T-cell (primary cell): ENCODE data around the gene IQCM. TPM values are rescaled to one million over a fixed set of nuclear protein-coding genes. Genes with fewer than 3 reads are reported as not detected.

ENCODE experiments used
- ATAC-seq, 4 experiments: fragments of 200-7000 bp in 3 of 4; fragments of 150-1000 bp in 1 of 4; cut with Tn5 transposase; replicated peaks in 1 of 4; 1 replicate in 3 of 4; 2 replicates in 1 of 4; pipeline ENCODE4 v1.10.0; 2021; ENCODE audit warnings: moderate library complexity in 3 of 4, mild to moderate bottlenecking in 2 of 4, moderate number of reproducible peaks in 1 of 4
- CTCF ChIA-PET, 2 donors: fragments of 300-600 bp; sonication (Branson Sonifier 250); formaldehyde crosslinking; loops; one replicate each; lab custom pipeline; 2022; ENCODE audit warnings: antibody characterized with exemption in 2 of 2; lab: Charles Lee
- POLR2A ChIA-PET, 2 donors: fragments of 300-600 bp; sonication (Branson Sonifier 250); formaldehyde crosslinking; loops; one replicate each; lab custom pipeline; 2022; ENCODE audit warnings: antibody characterized with exemption in 2 of 2; lab: Charles Lee
- DNase-seq, 35 experiments: peaks; one replicate each; pipeline versions ENCODE4 v3.0.0 to v3.0.0-alpha.2; 2013 to 2023
- H3K27ac ChIP-seq: one replicate; pipeline ENCODE4 v1.5.1; 2013; ENCODE audit warnings: low read length
- H3K27me3 ChIP-seq, 2 experiments: replicated peaks in 1 of 2; 1 replicate in 1 of 2; 2 replicates in 1 of 2; pipeline versions ENCODE4 v1.6.1 to v1.7.0; 2013; ENCODE audit warnings: low read length in 1 of 2, mixed read lengths in 1 of 2; ENCODE audit not compliant: control insufficient read depth in 2 of 2, insufficient read depth in 2 of 2; ENCODE audit errors: extremely low read depth in 1 of 2
- H3K36me3 ChIP-seq, 2 donors: 1 replicate in 1 of 2; 2 replicates in 1 of 2; pipeline versions ENCODE4 v1.6.1 to v1.7.0; 2013; ENCODE audit warnings: low read length in 1 of 2; ENCODE audit not compliant: control insufficient read depth in 2 of 2, insufficient read depth in 1 of 2; ENCODE audit errors: extremely low read depth in 1 of 2
- H3K4me1 ChIP-seq, 2 experiments: 1 replicate in 1 of 2; 2 replicates in 1 of 2; pipeline versions ENCODE4 v1.6.1 to v1.7.0; 2013; ENCODE audit warnings: low read length in 2 of 2, mixed read lengths in 1 of 2; ENCODE audit not compliant: insufficient read depth in 2 of 2, control insufficient read depth in 1 of 2; ENCODE audit errors: extremely low read depth in 1 of 2
- H3K4me3 ChIP-seq, 2 donors: 1 replicate in 1 of 2; 2 replicates in 1 of 2; pipeline versions ENCODE4 v1.5.1 to v1.7.0; 2013; ENCODE audit warnings: mild to moderate bottlenecking in 2 of 2, low read length in 1 of 2, moderate library complexity in 1 of 2; ENCODE audit not compliant: control insufficient read depth in 1 of 2; ENCODE audit errors: extremely low read depth in 1 of 2
- H3K9me3 ChIP-seq: 2 replicates; pipeline ENCODE4 v1.7.0; 2013
- H3K27ac Mint-ChIP-seq, 2 donors: one replicate each; pipeline ENCODE4 v1.8.0; 2020 to 2021; ENCODE audit warnings: mild to moderate bottlenecking in 2 of 2, mixed read lengths in 2 of 2
- H3K27me3 Mint-ChIP-seq, 2 donors: one replicate each; pipeline ENCODE4 v1.8.0; 2021 to 2022; ENCODE audit warnings: mixed read lengths in 2 of 2
- H3K36me3 Mint-ChIP-seq: one replicate; pipeline ENCODE4 v1.8.0; 2021; ENCODE audit warnings: mixed read lengths
- H3K4me1 Mint-ChIP-seq, 3 donors: one replicate each; pipeline ENCODE4 v1.8.0; 2020 to 2022; ENCODE audit warnings: mixed read lengths in 3 of 3, mild to moderate bottlenecking in 1 of 3
- H3K4me3 Mint-ChIP-seq, 3 donors: one replicate each; pipeline ENCODE4 v1.8.0; 2020 to 2022; ENCODE audit warnings: mild to moderate bottlenecking in 3 of 3, mixed read lengths in 3 of 3, moderate library complexity in 3 of 3
- H3K9me3 Mint-ChIP-seq, 3 donors: one replicate each; pipeline ENCODE4 v1.8.0; 2020 to 2022; ENCODE audit warnings: mixed read lengths in 3 of 3
- WGBS: methylation state at CpG from one replicate; pipeline ENCODE4 v1.1.5; 2013; ENCODE audit warnings: missing lambda C conversion rate; ENCODE audit not compliant: insufficient coverage; 5-methylcytosine and 5-hydroxymethylcytosine counted together
- total RNA-seq, 35 experiments: library from RNA in 6 of 35; stranded (reverse) in 6 of 35; fragments of 120-200 nt in 1 of 35; gene quantifications; one replicate each; pipeline versions ENCODE4 v1.2.1 to v1.2.4 and lab custom pipeline; 2013 to 2026

Gene IQCM
- total RNA-seq, 5 donors from 2014 or later (not counting 1 experiment from before 2014, with no cell fraction given): not detected

GRCh38 chr4:149785696-149786431 is 29.8 kb downstream of the IQCM start:
- WGBS: no CpG with 5 or more reads among the region's 1 CpG
- no peak overlapping the region for H3K27ac Mint-ChIP-seq
- Histone ChIP-seq H3K4me1 (no peaks in the 10 kb centered on the region), H3K4me3 (no peak overlapping the region), H3K27me3 (no peaks in the 10 kb centered on the region), H3K27ac (no peak overlapping the region), H3K9me3 (no peaks in the 10 kb centered on the region), H3K36me3 (no peaks in the 10 kb centered on the region)
- DNase-seq: no peak
- H3K4me1 Mint-ChIP-seq: no peaks in the 10 kb centered on the region
- peaks cover 0 to 15% (median 7%) of the 10 kb centered on the region in 3 donors for H3K9me3 Mint-ChIP-seq
- no peaks in the 10 kb centered on the region for H3K27me3 Mint-ChIP-seq
- ChIA-PET CTCF (no interaction called here), POLR2A (no interaction called here)
- H3K4me3 Mint-ChIP-seq: no peak overlapping the region
- H3K36me3 Mint-ChIP-seq: no peaks in the 10 kb centered on the region
- no peak for ATAC-seq

GRCh38 chr4:149784018-149784417 is 31.6 kb downstream of the IQCM start:
- WGBS: 100% methylated on average over 1 of the region's 2 CpGs
- no peak for ATAC-seq

GRCh38 chr4:149781150-149781549 is 34.5 kb downstream of the IQCM start:
- Histone ChIP-seq H3K4me3 (no peak overlapping the region), H3K4me1 (no peaks in the 10 kb centered on the region), H3K36me3 (no peaks in the 10 kb centered on the region), H3K9me3 (no peaks in the 10 kb centered on the region), H3K27ac (no peak overlapping the region), H3K27me3 (no peaks in the 10 kb centered on the region)
- Mint-ChIP-seq H3K36me3 (no peaks in the 10 kb centered on the region), H3K4me1 (no peaks in the 10 kb centered on the region), H3K9me3 (peaks cover 0 to 8% (median 7%) of the 10 kb centered on the region in 3 donors), H3K27ac (no peak overlapping the region), H3K27me3 (no peaks in the 10 kb centered on the region), H3K4me3 (no peak overlapping the region)
- ATAC-seq: no peak
- CTCF ChIA-PET: no interaction called here
- POLR2A ChIA-PET: no interaction called here
- no CpG with 5 or more reads among the region's 3 CpGs for WGBS
- DNase-seq: no peak

More at GRCh38 chr4:149784018-149784417, 31.6 kb downstream of the IQCM start:
- no peak overlapping the region for H3K4me3 ChIP-seq
- no peaks in the 10 kb centered on the region for H3K9me3 ChIP-seq
- ChIA-PET POLR2A (no interaction called here), CTCF (no interaction called here)
- no peak overlapping the region for H3K27ac ChIP-seq
- no peaks in the 10 kb centered on the region for H3K4me1 ChIP-seq
- peaks cover 0 to 15% (median 7%) of the 10 kb centered on the region in 3 donors for H3K9me3 Mint-ChIP-seq
- H3K36me3 ChIP-seq: no peaks in the 10 kb centered on the region
- DNase-seq: no peak
- no peak overlapping the region for H3K4me3 Mint-ChIP-seq
- H3K27ac Mint-ChIP-seq: no peak overlapping the region
- H3K36me3 Mint-ChIP-seq: no peaks in the 10 kb centered on the region
- H3K4me1 Mint-ChIP-seq: no peaks in the 10 kb centered on the region
- H3K27me3 ChIP-seq: no peaks in the 10 kb centered on the region
- no peaks in the 10 kb centered on the region for H3K27me3 Mint-ChIP-seq

- DNase-seq: no peak
- H3K27me3 Mint-ChIP-seq: no peaks in the 10 kb centered on the region
Observed at GRCh38 chr4:149768477-149768876, 47.2 kb downstream of the IQCM start.

GRCh38 chr4:149766135-149766534 is 49.5 kb downstream of the IQCM start:
- WGBS: no CpG with 5 or more reads among the region's 1 CpG
- no peaks in the 10 kb centered on the region for H3K4me1 Mint-ChIP-seq
- CTCF ChIA-PET: no interaction called here

More at GRCh38 chr4:149768477-149768876, 47.2 kb downstream of the IQCM start:
- Histone ChIP-seq H3K4me1 (no peaks in the 10 kb centered on the region), H3K27me3 (no peaks in the 10 kb centered on the region), H3K27ac (no peak overlapping the region), H3K36me3 (no peaks in the 10 kb centered on the region), H3K9me3 (no peaks in the 10 kb centered on the region), H3K4me3 (no peak overlapping the region)
- peaks cover 0 to 4% (median 0%) of the 10 kb centered on the region in 3 donors for H3K9me3 Mint-ChIP-seq
- POLR2A ChIA-PET: no interaction called here
- no CpG with 5 or more reads among the region's 2 CpGs for WGBS
- CTCF ChIA-PET: no interaction called here
- no peak overlapping the region for H3K4me3 Mint-ChIP-seq
- no peaks in the 10 kb centered on the region for H3K36me3 Mint-ChIP-seq
- ATAC-seq: no peak
- no peak overlapping the region for H3K27ac Mint-ChIP-seq
- H3K4me1 Mint-ChIP-seq: no peaks in the 10 kb centered on the region

GRCh38 chr4:149765630-149766029 is 50.0 kb downstream of the IQCM start:
- WGBS: 63% methylated on average over 2 of the region's 3 CpGs
- H3K4me3 ChIP-seq: no peak overlapping the region
- ChIA-PET CTCF (no interaction called here), POLR2A (no interaction called here)
- H3K9me3 ChIP-seq: no peaks in the 10 kb centered on the region
- H3K27me3 Mint-ChIP-seq: no peaks in the 10 kb centered on the region
- no peaks in the 10 kb centered on the region for H3K4me1 Mint-ChIP-seq
- H3K4me1 ChIP-seq: no peaks in the 10 kb centered on the region
- H3K27ac ChIP-seq: no peak overlapping the region
- no peaks in the 10 kb centered on the region for H3K27me3 ChIP-seq
- H3K9me3 Mint-ChIP-seq: peaks cover 0 to 4% (median 0%) of the 10 kb centered on the region in 3 donors
- no peak for ATAC-seq
- no peak overlapping the region for H3K27ac Mint-ChIP-seq
- no peaks in the 10 kb centered on the region for H3K36me3 ChIP-seq
- no peak overlapping the region for H3K4me3 Mint-ChIP-seq
- no peak for DNase-seq
- H3K36me3 Mint-ChIP-seq: no peaks in the 10 kb centered on the region

More at GRCh38 chr4:149766135-149766534, 49.5 kb downstream of the IQCM start:
- H3K4me3 Mint-ChIP-seq: no peak overlapping the region
- Histone ChIP-seq H3K4me3 (no peak overlapping the region), H3K36me3 (no peaks in the 10 kb centered on the region), H3K27me3 (no peaks in the 10 kb centered on the region), H3K9me3 (no peaks in the 10 kb centered on the region), H3K4me1 (no peaks in the 10 kb centered on the region), H3K27ac (no peak overlapping the region)
- no peaks in the 10 kb centered on the region for H3K36me3 Mint-ChIP-seq
- POLR2A ChIA-PET: no interaction called here
- no peaks in the 10 kb centered on the region for H3K27me3 Mint-ChIP-seq
- no peak overlapping the region for H3K27ac Mint-ChIP-seq
- H3K9me3 Mint-ChIP-seq: peaks cover 0 to 4% (median 0%) of the 10 kb centered on the region in 3 donors
- ATAC-seq: no peak
- DNase-seq: no peak
